AG08395 (cell line): Measurements from ENCODE around the gene SHANK1.

ENCODE experiments used
- DNase-seq: peaks from one replicate; pipeline ENCODE4 v3.0.0; 2012; ENCODE audit warnings: mixed read lengths, low spot score

SHANK1 gene

GRCh38 chr19:50659318-50660087 lies 60.1 kb downstream of the SHANK1 start:
- no peak for DNase-seq

DNA sequence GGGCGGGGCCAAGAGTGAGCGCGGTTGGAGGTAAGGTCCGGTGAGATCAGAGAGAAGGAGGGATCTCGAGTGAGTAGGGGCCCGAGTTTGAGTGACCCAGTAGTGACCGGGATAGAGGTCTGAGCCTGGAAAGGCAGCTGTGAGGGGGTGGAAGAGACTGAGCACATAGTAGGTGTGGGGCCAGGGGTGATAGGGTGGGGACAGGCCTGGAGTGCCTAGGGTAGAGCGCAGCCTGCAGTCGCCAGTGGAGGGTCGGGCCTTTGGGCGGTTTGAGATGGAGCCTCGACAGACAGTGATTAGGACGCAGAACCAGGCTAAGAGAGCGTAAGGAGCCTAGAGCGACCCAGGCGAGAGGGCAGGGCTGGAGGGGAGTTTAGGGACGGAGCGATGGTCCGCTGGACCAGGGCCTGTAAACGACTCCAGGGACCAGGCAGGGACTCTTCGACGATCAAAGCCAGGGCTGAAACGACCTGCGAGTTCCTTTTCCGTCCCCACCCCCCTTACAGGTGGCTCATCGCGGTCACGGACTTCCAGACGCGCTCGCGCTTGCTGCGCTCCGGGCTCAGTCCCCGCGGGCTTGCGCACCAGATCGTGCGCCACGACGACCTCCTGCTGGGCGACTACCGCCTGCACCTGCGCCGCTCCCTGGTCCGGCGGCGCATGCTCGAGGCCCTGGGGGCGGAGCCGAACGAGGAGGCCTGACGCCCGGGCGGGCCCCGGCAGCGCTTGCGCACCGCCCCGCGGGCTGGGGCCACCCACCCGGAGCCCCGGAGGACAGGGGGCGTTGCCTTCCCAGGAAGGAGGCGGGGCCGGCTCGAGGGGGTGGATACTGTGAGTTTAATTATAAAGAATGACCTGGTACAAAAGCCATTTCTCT lies 60.9 kb downstream of the SHANK1 start:
- DNase-seq = peak; percentile 92

DNA sequence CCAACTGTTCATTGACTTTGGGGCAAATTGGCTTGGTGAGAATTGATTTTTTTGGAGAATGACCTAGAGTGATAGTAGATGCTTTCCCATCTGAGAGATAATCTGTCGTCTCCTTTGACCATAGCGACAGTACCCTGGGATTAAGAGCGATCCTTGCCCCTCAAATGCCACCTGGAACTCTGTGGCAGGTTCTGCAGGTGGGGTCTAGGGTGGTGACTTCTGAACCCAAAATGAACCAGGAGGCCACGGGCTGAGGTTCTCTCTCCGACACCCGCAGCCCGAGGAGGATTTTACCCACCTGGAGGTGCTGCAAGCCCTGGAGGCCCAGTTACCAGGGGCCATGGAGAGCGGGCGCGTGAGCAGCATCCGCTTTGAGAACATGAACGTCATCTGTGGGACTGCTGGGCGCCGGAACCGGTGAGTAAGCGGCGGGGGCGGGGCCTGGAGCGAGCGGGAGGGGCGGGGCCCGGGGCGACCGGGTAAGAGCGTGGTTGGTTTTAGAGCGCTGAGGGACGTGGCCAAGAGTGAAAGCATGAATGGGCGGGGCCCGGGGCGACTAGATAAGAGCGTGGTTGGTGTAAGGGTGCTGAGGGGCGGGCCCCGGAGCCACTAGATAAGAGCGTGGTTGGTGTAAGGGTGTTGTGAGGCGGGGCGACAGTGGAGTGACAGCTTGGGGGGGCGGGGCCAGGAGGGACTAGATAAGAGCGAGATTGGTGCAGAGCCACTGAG lies 61.7 kb downstream of the SHANK1 start:
- DNase-seq = peak; percentile 94

GRCh38 chr19:50657222-50657669 lies 62.4 kb downstream of the SHANK1 start:
- no peak for DNase-seq

DNA sequence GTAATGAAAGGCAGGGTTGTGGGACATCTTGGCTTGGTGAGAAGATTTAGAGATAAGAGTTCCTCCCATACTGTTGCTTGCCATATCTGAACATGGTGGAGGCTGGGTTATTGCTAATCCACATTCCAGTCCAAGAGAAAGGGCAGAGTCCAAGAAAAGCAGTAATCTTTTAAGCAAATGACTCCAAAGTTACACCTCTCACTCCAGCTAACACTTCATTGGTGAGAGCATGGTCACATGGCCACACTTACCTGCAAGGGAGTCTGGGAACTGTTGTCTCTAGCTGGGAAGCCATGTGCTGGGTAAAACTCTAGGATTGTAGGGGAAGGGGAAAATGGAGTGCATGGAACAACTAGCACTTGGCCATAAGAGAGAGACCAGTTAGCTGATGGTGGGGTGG lies 64.7 kb downstream of the SHANK1 start:
- DNase-seq = no peak

DNA sequence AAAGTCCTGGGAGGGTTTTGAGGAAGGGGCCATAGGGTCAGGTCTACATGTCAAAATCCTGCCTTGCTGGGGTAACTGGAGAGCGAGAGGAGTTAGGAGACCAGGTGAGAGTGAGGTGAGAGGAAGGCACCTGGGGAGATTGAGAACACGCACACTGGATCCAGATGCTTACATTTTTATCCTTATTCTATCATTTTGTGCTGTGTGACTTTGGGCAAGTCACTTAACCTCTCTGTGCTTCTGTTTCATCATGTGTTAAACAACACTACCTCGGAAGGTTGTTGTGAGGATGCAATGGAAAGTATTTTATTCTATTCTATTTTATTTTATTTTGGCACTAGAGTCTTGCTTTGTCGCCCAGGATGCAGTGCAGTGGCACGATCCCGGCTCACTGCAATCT lies 66.9 kb downstream of the SHANK1 start:
- DNase-seq = no peak

DNA sequence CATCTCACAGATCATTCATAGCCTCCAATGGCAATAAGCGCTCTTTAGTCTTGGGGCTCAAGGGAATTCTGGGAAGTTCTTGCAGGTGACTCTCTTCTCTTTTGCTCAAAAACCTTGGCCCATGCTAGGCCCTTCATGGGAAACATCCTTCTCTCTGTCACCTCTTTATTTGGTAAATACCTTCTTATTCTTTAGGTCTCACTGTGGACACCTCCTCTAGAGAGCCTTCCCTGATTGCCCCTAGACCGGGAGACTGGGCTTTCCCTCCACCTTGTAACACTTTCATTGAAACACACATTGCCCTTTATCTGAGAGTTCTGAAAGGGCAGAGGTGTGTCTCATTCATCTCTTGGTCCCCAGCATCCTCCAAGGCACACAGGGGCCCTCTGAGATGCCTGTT lies 68.4 kb downstream of the SHANK1 start:
- DNase-seq = no peak

GRCh38 chr19:50649433-50650391 lies 69.9 kb downstream of the SHANK1 start, which contains the start of gene C19orf81:
Gene C19orf81, plus strand, starts transcription at chr19:50649445. Its CDS starts 0 bp downstream, at chr19:50649445.
- no peak for DNase-seq

- DNase-seq = no peak
Measured at GRCh38 chr19:50648659-50649058, 70.9 kb downstream of the SHANK1 start.

- no peak for DNase-seq
Measured at GRCh38 chr19:50647879-50648615, 71.6 kb downstream of the SHANK1 start.

- DNase-seq = peak; percentile 63
Measured at GRCh38 chr19:50646074-50646807, 73.4 kb downstream of the SHANK1 start.

DNA sequence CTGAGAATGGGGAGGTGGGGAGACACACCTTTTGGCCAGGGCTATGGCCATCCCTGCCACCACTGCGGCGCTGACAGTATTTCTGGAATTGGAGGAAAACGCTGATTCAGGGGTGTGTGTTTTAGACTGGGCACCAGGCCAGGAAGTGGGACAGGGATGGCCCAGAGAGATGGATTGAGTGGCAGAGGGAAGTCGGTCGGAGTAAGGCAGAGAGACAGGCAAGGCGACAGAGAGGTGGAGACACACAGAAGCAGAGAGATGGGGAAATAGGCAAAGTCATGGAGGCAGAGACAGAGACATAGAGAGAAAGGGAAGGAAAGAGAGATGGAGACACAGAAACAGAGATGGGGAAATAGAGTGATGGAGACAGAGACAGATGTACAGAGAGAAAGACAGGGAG lies 74.5 kb downstream of the SHANK1 start:
- DNase-seq = no peak

- no peak for DNase-seq
Measured at GRCh38 chr19:50644315-50644915, 75.2 kb downstream of the SHANK1 start.

DNA sequence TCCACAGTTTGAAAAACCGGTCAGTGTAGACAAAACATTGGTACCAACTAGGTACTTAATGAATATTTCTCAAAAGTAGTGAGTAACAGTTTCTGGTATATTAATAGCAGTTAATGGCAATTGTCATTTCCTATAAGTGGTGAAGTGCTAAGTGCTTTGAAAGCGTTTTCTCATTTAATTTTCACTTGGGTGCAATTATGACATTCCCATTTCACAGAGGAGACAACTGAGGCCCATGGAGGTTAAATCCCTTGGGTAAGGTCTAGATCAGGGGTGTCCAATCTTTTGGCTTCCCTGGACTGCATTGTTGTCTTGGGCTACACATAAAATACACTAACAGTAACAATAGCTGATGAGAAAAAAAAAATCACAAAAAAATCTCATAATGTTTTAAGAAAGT lies 79.2 kb downstream of the SHANK1 start:
- DNase-seq = no peak

- DNase-seq = peak; percentile 75
Measured at GRCh38 chr19:50639121-50640112, 80.2 kb downstream of the SHANK1 start, which contains the start of gene SYT3. Gene SYT3, minus strand, starts transcription at chr19:50639881. Its CDS starts 2,470 bp downstream, at chr19:50637411.

- no peak for DNase-seq
Measured at GRCh38 chr19:50638600-50638999, 81.0 kb downstream of the SHANK1 start.

GRCh38 chr19:50636317-50637085 lies 83.1 kb downstream of the SHANK1 start:
- no peak for DNase-seq
